H9 (cell line): ENCODE results near the gene EML5. TPM values are rescaled to one million over a fixed set of nuclear protein-coding genes. Genes with fewer than 3 reads are reported as not detected.

Experiments
- DNase-seq: peaks from one replicate; pipeline ENCODE4 v3.0.0-alpha.2; 2017
- H2AFZ ChIP-seq: one replicate; pipeline ENCODE4 v1.6.1; 2013; ENCODE audit warnings: mild to moderate bottlenecking, low read length, control low read depth, moderate library complexity
- H2AK5ac ChIP-seq: 2 replicates; pipeline ENCODE4 v1.6.1; 2013; ENCODE audit warnings: low read length, control low read depth, mixed read lengths; ENCODE audit not compliant: insufficient read length
- H2BK120ac ChIP-seq: one replicate; pipeline ENCODE4 v1.6.1; 2013; ENCODE audit warnings: low read depth, mild to moderate bottlenecking, low read length, control low read depth, inconsistent platforms; ENCODE audit not compliant: poor library complexity, severe bottlenecking
- H2BK12ac ChIP-seq: 2 replicates; pipeline ENCODE4 v1.6.1; 2013; ENCODE audit warnings: low read length, control low read depth, mixed read lengths, low read depth; ENCODE audit not compliant: insufficient read length
- H2BK15ac ChIP-seq: 2 replicates; pipeline ENCODE4 v1.6.1; 2013; ENCODE audit warnings: low read depth, low read length, control low read depth
- H2BK20ac ChIP-seq: one replicate; pipeline ENCODE4 v1.6.1; 2013; ENCODE audit warnings: low read depth, mild to moderate bottlenecking, low read length, control low read depth, inconsistent platforms; ENCODE audit not compliant: poor library complexity, severe bottlenecking
- H2BK5ac ChIP-seq: 2 replicates; pipeline ENCODE4 v1.6.1; 2013; ENCODE audit warnings: low read length, control low read depth, mixed read lengths; ENCODE audit not compliant: insufficient read length
- H3K14ac ChIP-seq: 2 replicates; pipeline ENCODE4 v1.6.1; 2013; ENCODE audit warnings: low read length, control low read depth; ENCODE audit not compliant: insufficient read depth
- H3K18ac ChIP-seq: 2 replicates; pipeline ENCODE4 v1.6.1; 2013; ENCODE audit warnings: low read depth, mild to moderate bottlenecking, mixed read lengths, low read length, control low read depth; ENCODE audit not compliant: insufficient read length
- H3K23ac ChIP-seq: 2 replicates; pipeline ENCODE4 v1.6.1; 2013; ENCODE audit warnings: low read length, control low read depth, mixed read lengths, low read depth; ENCODE audit not compliant: insufficient read length
- H3K23me2 ChIP-seq: 2 replicates; pipeline ENCODE4 v1.6.1; 2013; ENCODE audit warnings: low read depth, mild to moderate bottlenecking, mixed read lengths, low read length, control low read depth; ENCODE audit not compliant: insufficient read length, poor library complexity, severe bottlenecking
- H3K27ac ChIP-seq: 2 replicates; pipeline ENCODE4 v1.5.1; 2013; ENCODE audit warnings: low read length, control low read depth, mixed read lengths, low read depth; ENCODE audit not compliant: insufficient read length
- H3K27me3 ChIP-seq: 2 replicates; pipeline ENCODE4 v1.6.1; 2013; ENCODE audit warnings: low read length, control low read depth, inconsistent platforms; ENCODE audit not compliant: insufficient read depth
- H3K4ac ChIP-seq: 2 replicates; pipeline ENCODE4 v1.6.1; 2013; ENCODE audit warnings: low read depth, mild to moderate bottlenecking, control low read depth, inconsistent platforms, low read length, moderate library complexity
- H3K4me1 ChIP-seq: 2 replicates; pipeline ENCODE4 v1.6.1; 2013; ENCODE audit warnings: low read length, control low read depth, inconsistent platforms; ENCODE audit not compliant: insufficient read depth
- H3K4me2 ChIP-seq: 2 replicates; pipeline ENCODE4 v1.6.1; 2013; ENCODE audit warnings: low read length, control low read depth, mixed read lengths; ENCODE audit not compliant: insufficient read length, insufficient read depth
- H3K56ac ChIP-seq: 2 replicates; pipeline ENCODE4 v1.6.1; 2013; ENCODE audit warnings: low read depth, mild to moderate bottlenecking, mixed read lengths, low read length, control low read depth; ENCODE audit not compliant: insufficient read length
- H3K79me1 ChIP-seq: 2 replicates; pipeline ENCODE4 v1.6.1; 2013; ENCODE audit warnings: low read depth, mild to moderate bottlenecking, moderate library complexity, low read length, control low read depth, inconsistent platforms; ENCODE audit not compliant: insufficient read depth, poor library complexity, severe bottlenecking
- H3K79me2 ChIP-seq: 2 replicates; pipeline ENCODE4 v1.6.1; 2013; ENCODE audit warnings: low read length, control low read depth, inconsistent platforms; ENCODE audit not compliant: insufficient read depth
- H3K9ac ChIP-seq: 2 replicates; pipeline ENCODE4 v1.6.1; 2013; ENCODE audit warnings: low read length, control low read depth, mixed read lengths; ENCODE audit not compliant: insufficient read length; ENCODE audit errors: extremely low read depth
- H3K9me3 ChIP-seq: one replicate; pipeline ENCODE4 v1.6.1; 2013; ENCODE audit warnings: low read depth, low read length, inconsistent platforms; ENCODE audit not compliant: control insufficient read depth
- H3T11ph ChIP-seq: one replicate; pipeline ENCODE4 v1.6.1; 2013; ENCODE audit warnings: mild to moderate bottlenecking, low read length, control low read depth, inconsistent platforms
- H4K20me1 ChIP-seq: one replicate; pipeline ENCODE4 v1.6.1; 2013; ENCODE audit not compliant: control insufficient read depth, insufficient read length, insufficient read depth
- H4K5ac ChIP-seq: 2 replicates; pipeline ENCODE4 v1.6.1; 2013; ENCODE audit warnings: low read depth, mild to moderate bottlenecking, mixed read lengths, low read length, control low read depth; ENCODE audit not compliant: insufficient read length
- H4K8ac ChIP-seq: replicated peaks from 2 replicates; pipeline ENCODE4 v1.6.1; 2013; ENCODE audit warnings: low read length, control low read depth, mixed read lengths, low read depth; ENCODE audit not compliant: insufficient read length
- H4K91ac ChIP-seq: 2 replicates; pipeline ENCODE4 v1.6.1; 2013; ENCODE audit warnings: low read depth, mild to moderate bottlenecking, moderate library complexity, mixed read lengths, low read length, control low read depth; ENCODE audit not compliant: insufficient read length
- H3K27ac Mint-ChIP-seq, 3 experiments: 2 replicates in 2 of 3; 3 replicates in 1 of 3; pipeline ENCODE4 v1.8.0; 2020 to 2021; ENCODE audit warnings: mixed read lengths in 3 of 3, mild to moderate bottlenecking in 1 of 3, moderate library complexity in 1 of 3
- H3K27me3 Mint-ChIP-seq: 2 replicates; pipeline ENCODE4 v1.8.0; 2021; ENCODE audit warnings: low read depth, mild to moderate bottlenecking, moderate library complexity, mixed read lengths
- H3K36me3 Mint-ChIP-seq, 3 experiments: 2 replicates in 2 of 3; 3 replicates in 1 of 3; pipeline ENCODE4 v1.8.0; 2020 to 2021; ENCODE audit warnings: low read depth in 3 of 3, mixed read lengths in 3 of 3; ENCODE audit not compliant: insufficient read depth in 1 of 3
- H3K4me1 Mint-ChIP-seq, 2 experiments: 2 replicates each; pipeline ENCODE4 v1.8.0; 2020; ENCODE audit warnings: mixed read lengths in 2 of 2
- H3K4me3 Mint-ChIP-seq, 2 experiments: 2 replicates in 1 of 2; 3 replicates in 1 of 2; pipeline ENCODE4 v1.8.0; 2020 to 2021; ENCODE audit warnings: mild to moderate bottlenecking in 2 of 2, mixed read lengths in 2 of 2, moderate library complexity in 1 of 2
- H3K9me3 Mint-ChIP-seq, 2 experiments: 2 replicates in 1 of 2; 3 replicates in 1 of 2; pipeline ENCODE4 v1.8.0; 2020; ENCODE audit warnings: mild to moderate bottlenecking in 2 of 2, mixed read lengths in 2 of 2, moderate library complexity in 1 of 2
- CTCF ChIP-seq: fragments of 200-600 bp; sonication (generic); conservative IDR thresholded peaks from 3 replicates; pipeline ENCODE4 v1.8.0; 2021; ENCODE audit warnings: antibody characterized with exemption, mild to moderate bottlenecking
- WGBS: extraction: QIAGEN DNeasy Blood & Tissue Kit; methylation state at CpG from one replicate; pipeline ENCODE4 v1.1.7; 2013; ENCODE audit warnings: missing lambda C conversion rate, low lambda C conversion rate, mixed read lengths; ENCODE audit not compliant: insufficient read length; ENCODE audit errors: extremely low coverage; 5-methylcytosine and 5-hydroxymethylcytosine counted together
- total RNA-seq: library from RNA; stranded (reverse); gene quantifications from 2 replicates; pipeline ENCODE4 v1.2.1, GENCODE V29; 2021

EML5 gene
- total RNA-seq, 1 experiment from 2014 or later: 0.81 TPM

- Histone ChIP-seq H2BK5ac (no peak overlapping the region), H3K27me3 (no peaks in the 10 kb centered on the region), H3T11ph (no peak overlapping the region), H3K14ac (no peak overlapping the region), H3K79me2 (no peaks in the 10 kb centered on the region), H3K18ac (no peak overlapping the region), H2BK120ac (no peak overlapping the region), H3K4me2 (no peak overlapping the region), H3K23me2 (no peaks in the 10 kb centered on the region), H4K5ac (no peak overlapping the region), H4K20me1 (no peaks in the 10 kb centered on the region), H3K4ac (no peak overlapping the region), H2BK12ac (no peak overlapping the region), H2BK20ac (no peak overlapping the region), H3K79me1 (no peaks in the 10 kb centered on the region), H2BK15ac (no peak overlapping the region), H4K91ac (no peak overlapping the region), H3K56ac (no peak overlapping the region), H3K9ac (no peak overlapping the region), H4K8ac (no peak overlapping the region), H2AK5ac (no peak overlapping the region), H3K4me1 (no peaks in the 10 kb centered on the region), H3K23ac (no peak overlapping the region), H2AFZ (no peak overlapping the region), H3K27ac (no peak overlapping the region), H3K9me3 (no peaks in the 10 kb centered on the region)
- H3K4me3 Mint-ChIP-seq: no peak overlapping the region
- H3K27ac Mint-ChIP-seq: no peak overlapping the region
- no peak for DNase-seq
- no peaks in the 10 kb centered on the region for H3K9me3 Mint-ChIP-seq
- WGBS: no CpG with 5 or more reads among the region's 2 CpGs
- H3K4me1 Mint-ChIP-seq: no peaks in the 10 kb centered on the region
- H3K27me3 Mint-ChIP-seq: peaks cover under 1% of the 10 kb centered on the region; the same call in 1 of the 2 replicates
- H3K36me3 Mint-ChIP-seq: no peaks in the 10 kb centered on the region
- TF ChIP-seq CTCF: no peak
Observed at GRCh38 chr14:88710709-88711108, 82.0 kb downstream of the EML5 start.
